Activated naive CD4-positive, alpha-beta T cell treated with Interleukin-2 at 50 U/mL for 16 hours (primary cell): Measurements from ENCODE around the gene SOHLH2.

Experiments
- DNase-seq: peaks from one replicate; pipeline ENCODE4 v3.0.0-alpha.2; 2020

The SOHLH2 gene

GRCh38 chr13:36131222-36131930 is 83.0 kb downstream of the SOHLH2 start, which contains the start of gene DCLK1:
TSS of gene DCLK1 (minus strand) at chr13:36131382.
- DNase-seq: no peak

DNA sequence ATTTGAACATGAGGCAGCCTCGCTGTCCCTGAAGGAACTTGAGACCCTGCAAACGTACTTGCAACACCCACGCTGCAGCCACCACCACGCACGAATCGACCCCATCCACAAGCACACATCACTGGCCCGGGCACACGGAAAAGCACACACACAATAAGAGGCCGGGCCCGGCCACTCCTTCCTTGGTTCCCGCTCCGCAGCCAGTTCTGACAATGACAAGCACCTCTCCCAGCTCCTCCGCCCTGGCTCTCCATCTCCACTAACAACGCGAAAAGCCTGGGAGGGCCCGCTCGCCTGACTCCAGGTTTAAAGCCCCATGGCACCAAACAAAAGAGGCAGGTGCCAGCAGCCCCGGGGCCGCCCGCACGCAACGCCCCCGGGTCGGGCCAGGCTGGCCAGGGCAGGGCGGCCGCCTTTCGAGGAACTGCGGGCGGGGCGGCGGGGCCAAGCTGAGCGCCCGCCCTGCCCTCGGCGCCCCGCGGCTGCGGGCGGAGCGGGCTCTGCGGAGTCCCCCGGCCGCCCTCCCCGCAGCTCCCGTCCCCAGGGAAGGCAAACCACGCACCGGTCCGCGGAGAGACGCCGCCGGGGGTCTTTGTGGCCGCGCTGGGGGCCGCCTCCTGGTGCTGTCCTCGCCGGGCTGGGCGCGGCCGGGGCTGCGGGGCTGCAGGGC is 83.7 kb downstream of the SOHLH2 start:
- DNase-seq: no peak

DNA sequence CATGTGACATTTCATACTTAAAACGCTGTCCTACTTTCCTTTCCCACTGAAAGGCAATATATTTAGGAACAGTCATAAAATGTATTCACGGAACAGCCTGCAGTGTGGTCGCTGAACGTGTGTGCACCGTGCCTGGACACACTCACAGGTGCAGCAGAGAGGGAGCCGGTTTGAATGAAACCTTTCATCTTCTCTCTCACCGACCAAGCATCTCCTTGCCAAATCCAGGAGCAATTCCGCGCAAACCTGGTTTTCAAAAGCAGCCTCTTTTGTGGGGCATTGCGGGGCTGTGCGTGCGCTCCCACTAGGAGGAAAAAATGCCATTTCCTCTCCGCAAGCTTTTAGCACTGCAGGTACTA is 84.2 kb downstream of the SOHLH2 start:
- no peak for DNase-seq

- no peak for DNase-seq
Observed at GRCh38 chr13:36129539-36129938, 84.8 kb downstream of the SOHLH2 start.

GRCh38 chr13:36126491-36126890 is 87.9 kb downstream of the SOHLH2 start:
- no peak for DNase-seq

GRCh38 chr13:36125841-36126240 is 88.5 kb downstream of the SOHLH2 start:
- DNase-seq: no peak

DNA sequence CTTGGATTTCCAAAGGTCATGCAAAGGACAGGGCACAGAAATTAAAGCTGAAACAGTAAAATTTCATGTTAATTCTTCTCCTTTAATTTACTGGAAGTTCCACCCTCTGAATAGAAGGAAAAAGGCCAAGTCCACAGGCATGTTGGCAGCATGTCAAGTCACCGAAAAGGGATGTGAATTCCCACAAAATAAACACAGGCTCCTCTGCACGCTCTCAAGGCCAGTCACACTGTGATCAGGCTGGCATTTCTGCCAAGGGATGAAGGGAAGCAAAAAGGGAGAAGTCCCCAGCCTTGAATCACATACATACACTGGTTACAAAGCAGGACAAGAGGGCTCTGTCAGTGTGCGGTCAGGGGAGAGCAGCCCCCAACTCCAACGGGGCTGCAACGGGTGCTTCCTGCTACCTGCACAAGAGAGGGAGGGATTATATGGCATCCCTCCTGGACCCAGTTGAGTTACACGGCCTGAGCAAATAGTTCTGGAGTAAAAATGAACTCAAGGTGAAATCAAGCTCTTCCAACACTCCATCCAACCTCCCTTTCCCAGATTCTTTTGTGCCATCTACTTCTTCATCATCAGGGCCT is 90.0 kb downstream of the SOHLH2 start:
- no peak for DNase-seq
